ENCODE results near the gene TERT.

TERT gene

GRCh38 chr5:1247811-1248210 is 47.1 kb downstream of the TERT start:
- no peak for DNase-seq
- H3K36me3 ChIP-seq (ENCODE audit: control insufficient read depth in 4 of 4, insufficient read depth in 4 of 4, low read length in 3 of 4) = no peaks in the 10 kb centered on the region
- H3K27me3 ChIP-seq (replicated peaks in 2 of 5; ENCODE audit: control insufficient read depth in 4 of 5, insufficient read depth in 5 of 5, low read length in 4 of 5) = peaks cover 0 to 70% (median 13%) of the 10 kb centered on the region in 5 experiments
- no peak overlapping the region for H3K27ac ChIP-seq (ENCODE audit: insufficient read depth in 1 of 2, low read depth in 1 of 2, low read length in 2 of 2, poor library complexity in 1 of 2, severe bottlenecking in 2 of 2)
- ChIA-PET POLR2A (interaction anchor here (0.5 kb wide), 1 partner anchor 9 kb away, joined by 6 read pairs; no protein-coding TSS in a partner anchor), CTCF (no interaction called here)
- no peaks in the 10 kb centered on the region for H3K9me3 ChIP-seq (ENCODE audit: control extremely low read depth in 1 of 5, control insufficient read depth in 4 of 5, insufficient read depth in 2 of 5, low read depth in 1 of 5, low read length in 4 of 5)
- H3K4me1 ChIP-seq (ENCODE audit: control extremely low read depth in 1 of 4, control insufficient read depth in 4 of 4, insufficient read depth in 4 of 4, low read length in 3 of 4) = no peaks in the 10 kb centered on the region
- WGBS (ENCODE audit: insufficient coverage) = 82% methylated on average over 5 of the region's 6 CpGs
- H3K4me3 ChIP-seq (ENCODE audit: control insufficient read depth in 1 of 7, extremely low read depth in 1 of 7, insufficient read depth in 4 of 7, low read depth in 2 of 7, low read length in 6 of 7) = no peak overlapping the region

DNA sequence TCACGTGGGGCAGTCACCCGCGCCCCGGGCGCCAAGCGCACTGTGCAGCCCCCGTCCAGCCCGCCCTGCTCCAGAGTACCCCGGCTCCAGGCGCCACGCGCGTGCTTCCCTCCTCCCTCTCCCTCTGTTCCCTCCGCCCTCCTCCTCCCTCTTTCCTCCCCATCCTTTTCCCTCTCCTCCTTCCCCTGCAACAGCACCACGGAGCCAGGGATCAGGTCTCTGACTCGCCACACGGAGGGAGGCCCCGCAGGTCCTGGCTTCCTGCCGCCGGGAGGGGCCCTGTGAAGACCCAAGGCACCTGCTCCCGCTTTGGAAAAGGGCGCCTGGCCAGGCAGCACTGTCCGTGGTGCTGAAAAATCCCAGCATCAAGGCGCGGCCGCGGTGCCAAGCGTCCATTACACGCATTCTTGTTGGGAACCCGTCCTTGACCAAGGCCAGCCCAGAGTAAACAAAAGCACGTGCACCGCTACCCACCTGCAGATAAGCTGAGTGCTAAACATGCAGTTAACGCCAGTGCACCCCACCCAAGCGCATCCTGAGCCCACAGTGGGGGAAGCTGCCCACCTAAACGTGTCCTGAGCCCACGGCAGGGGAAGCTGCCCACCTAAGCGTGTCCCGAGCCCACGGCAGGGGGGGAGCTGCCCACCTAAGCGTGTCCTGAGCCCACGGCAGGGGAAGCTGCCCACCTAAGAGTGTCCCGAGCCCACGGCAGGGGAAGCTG is 48.0 kb downstream of the TERT start:
- Histone ChIP-seq H3K27me3 (replicated peaks in 2 of 5; ENCODE audit: control insufficient read depth in 4 of 5, insufficient read depth in 5 of 5, low read length in 4 of 5) (peaks cover 0 to 74% (median 13%) of the 10 kb centered on the region in 5 experiments), H3K36me3 (ENCODE audit: control insufficient read depth in 4 of 4, insufficient read depth in 4 of 4, low read length in 3 of 4) (no peaks in the 10 kb centered on the region), H3K9me3 (ENCODE audit: control extremely low read depth in 1 of 5, control insufficient read depth in 4 of 5, insufficient read depth in 2 of 5, low read depth in 1 of 5, low read length in 4 of 5) (no peaks in the 10 kb centered on the region), H3K27ac (ENCODE audit: insufficient read depth in 1 of 2, low read depth in 1 of 2, low read length in 2 of 2, poor library complexity in 1 of 2, severe bottlenecking in 2 of 2) (no peak overlapping the region), H3K4me1 (ENCODE audit: control extremely low read depth in 1 of 4, control insufficient read depth in 4 of 4, insufficient read depth in 4 of 4, low read length in 3 of 4) (no peaks in the 10 kb centered on the region), H3K4me3 (ENCODE audit: control insufficient read depth in 1 of 7, extremely low read depth in 1 of 7, insufficient read depth in 4 of 7, low read depth in 2 of 7, low read length in 6 of 7) (no peak overlapping the region)
- 27% methylated on average over 35 of the region's 43 CpGs for WGBS (ENCODE audit: insufficient coverage)
- DNase-seq = peak; percentile 7 to 48 (median 41)
- ChIA-PET POLR2A (interaction anchor here (0.5 kb wide), 1 partner anchor 10 kb away, joined by 6 read pairs; no protein-coding TSS in a partner anchor), CTCF (no interaction called here)

DNA sequence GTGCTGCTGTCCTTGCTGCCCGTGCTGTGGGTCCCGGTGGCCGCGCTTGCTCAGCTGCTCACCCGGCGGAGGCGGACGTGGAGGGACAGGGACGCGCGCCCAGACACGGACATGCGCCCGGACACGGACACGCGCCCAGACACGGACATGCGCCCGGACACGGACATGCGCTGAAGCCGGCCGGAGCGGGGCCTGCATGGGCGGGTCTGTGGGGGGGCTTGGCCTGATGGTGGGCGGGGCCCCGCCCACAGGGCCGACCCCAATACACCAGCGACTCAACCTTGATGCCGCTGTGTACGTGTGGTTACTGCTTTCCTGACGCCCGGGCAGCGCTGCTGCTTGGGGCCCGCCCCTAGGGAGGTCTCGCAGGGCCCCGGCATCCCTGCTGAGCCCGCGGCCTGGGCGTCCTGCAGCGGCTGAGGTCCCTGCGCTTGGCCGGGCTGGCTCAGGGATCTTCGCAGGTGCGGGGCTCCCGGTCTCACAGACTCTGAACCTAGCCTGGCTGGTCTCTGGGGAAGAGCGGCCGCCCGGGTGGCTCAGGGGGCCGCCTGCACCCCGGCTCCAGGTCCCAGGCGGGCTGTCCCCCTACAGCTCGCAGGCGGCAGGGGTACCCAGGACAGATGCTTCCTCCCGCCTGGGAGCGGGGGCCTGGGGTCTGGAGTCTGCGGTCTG is 48.8 kb downstream of the TERT start:
- no peaks in the 10 kb centered on the region for H3K9me3 ChIP-seq (ENCODE audit: control extremely low read depth in 1 of 5, control insufficient read depth in 4 of 5, insufficient read depth in 2 of 5, low read depth in 1 of 5, low read length in 4 of 5)
- WGBS (ENCODE audit: insufficient coverage) = 18% methylated on average over 54 of the region's 58 CpGs

DNA sequence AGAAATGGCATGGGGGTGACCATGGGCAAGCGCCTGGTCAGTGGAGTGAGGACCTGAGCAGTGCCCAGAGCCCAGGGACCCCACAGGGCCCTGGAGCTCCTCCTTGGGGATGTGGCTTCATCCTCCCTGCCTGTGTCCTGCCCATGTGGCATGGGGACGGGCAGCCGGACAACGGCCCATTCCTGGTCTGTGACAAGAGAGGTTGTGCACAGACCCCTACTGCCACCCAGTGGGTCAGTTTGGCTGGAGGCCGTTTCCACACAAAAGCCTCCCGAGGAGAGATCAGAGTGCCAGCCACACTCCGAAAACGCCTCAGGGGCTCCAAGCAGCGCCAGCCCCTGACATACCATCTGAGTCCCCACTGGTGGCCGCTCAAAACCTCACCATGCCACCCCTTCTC is 49.9 kb downstream of the TERT start:
- H3K9me3 ChIP-seq (ENCODE audit: control extremely low read depth in 1 of 5, control insufficient read depth in 4 of 5, insufficient read depth in 2 of 5, low read depth in 1 of 5, low read length in 4 of 5) = no peaks in the 10 kb centered on the region
- 61% methylated on average over 9 of the region's 10 CpGs for WGBS (ENCODE audit: insufficient coverage)
- no peaks in the 10 kb centered on the region for H3K4me1 ChIP-seq (ENCODE audit: control extremely low read depth in 1 of 4, control insufficient read depth in 4 of 4, insufficient read depth in 4 of 4, low read length in 3 of 4)
- DNase-seq = no peak
- no peak overlapping the region for H3K27ac ChIP-seq (ENCODE audit: insufficient read depth in 1 of 2, low read depth in 1 of 2, low read length in 2 of 2, poor library complexity in 1 of 2, severe bottlenecking in 2 of 2)
- no peak overlapping the region for H3K4me3 ChIP-seq (ENCODE audit: control insufficient read depth in 1 of 7, extremely low read depth in 1 of 7, insufficient read depth in 4 of 7, low read depth in 2 of 7, low read length in 6 of 7)
- peaks cover 0 to 67% (median 15%) of the 10 kb centered on the region in 5 experiments for H3K27me3 ChIP-seq (replicated peaks in 2 of 5; ENCODE audit: control insufficient read depth in 4 of 5, insufficient read depth in 5 of 5, low read length in 4 of 5)
- H3K36me3 ChIP-seq (ENCODE audit: control insufficient read depth in 4 of 4, insufficient read depth in 4 of 4, low read length in 3 of 4) = no peaks in the 10 kb centered on the region
- CTCF ChIA-PET = no interaction called here
- POLR2A ChIA-PET = no interaction called here

More for the DNA sequence above, 48.8 kb downstream of the TERT start:
- no peak for DNase-seq
- ChIA-PET POLR2A (no interaction called here), CTCF (no interaction called here)
- H3K4me3 ChIP-seq (ENCODE audit: control insufficient read depth in 1 of 7, extremely low read depth in 1 of 7, insufficient read depth in 4 of 7, low read depth in 2 of 7, low read length in 6 of 7) = no peak overlapping the region
- H3K27me3 ChIP-seq (replicated peaks in 2 of 5; ENCODE audit: control insufficient read depth in 4 of 5, insufficient read depth in 5 of 5, low read length in 4 of 5) = peaks cover 0 to 74% (median 13%) of the 10 kb centered on the region in 5 experiments
- no peak overlapping the region for H3K27ac ChIP-seq (ENCODE audit: insufficient read depth in 1 of 2, low read depth in 1 of 2, low read length in 2 of 2, poor library complexity in 1 of 2, severe bottlenecking in 2 of 2)
- no peaks in the 10 kb centered on the region for H3K4me1 ChIP-seq (ENCODE audit: control extremely low read depth in 1 of 4, control insufficient read depth in 4 of 4, insufficient read depth in 4 of 4, low read length in 3 of 4)
- H3K36me3 ChIP-seq (ENCODE audit: control insufficient read depth in 4 of 4, insufficient read depth in 4 of 4, low read length in 3 of 4) = no peaks in the 10 kb centered on the region

- no peak for DNase-seq
- Histone ChIP-seq H3K4me3 (ENCODE audit: control insufficient read depth in 1 of 7, extremely low read depth in 1 of 7, insufficient read depth in 4 of 7, low read depth in 2 of 7, low read length in 6 of 7) (no peak overlapping the region), H3K4me1 (ENCODE audit: control extremely low read depth in 1 of 4, control insufficient read depth in 4 of 4, insufficient read depth in 4 of 4, low read length in 3 of 4) (no peaks in the 10 kb centered on the region), H3K36me3 (ENCODE audit: control insufficient read depth in 4 of 4, insufficient read depth in 4 of 4, low read length in 3 of 4) (no peaks in the 10 kb centered on the region), H3K27ac (ENCODE audit: insufficient read depth in 1 of 2, low read depth in 1 of 2, low read length in 2 of 2, poor library complexity in 1 of 2, severe bottlenecking in 2 of 2) (no peak overlapping the region), H3K27me3 (replicated peaks in 2 of 5; ENCODE audit: control insufficient read depth in 4 of 5, insufficient read depth in 5 of 5, low read length in 4 of 5) (peaks cover 0 to 64% (median 15%) of the 10 kb centered on the region in 5 experiments), H3K9me3 (ENCODE audit: control extremely low read depth in 1 of 5, control insufficient read depth in 4 of 5, insufficient read depth in 2 of 5, low read depth in 1 of 5, low read length in 4 of 5) (no peaks in the 10 kb centered on the region)
- 75% methylated on average over 21 of the region's 21 CpGs for WGBS (ENCODE audit: insufficient coverage)
- ChIA-PET POLR2A (no interaction called here), CTCF (no interaction called here)
These were observed 50.6 kb downstream of the TERT start for GRCh38 chr5:1244255-1244654.

GRCh38 chr5:1243487-1244130 is 51.3 kb downstream of the TERT start:
- Histone ChIP-seq H3K27ac (ENCODE audit: insufficient read depth in 1 of 2, low read depth in 1 of 2, low read length in 2 of 2, poor library complexity in 1 of 2, severe bottlenecking in 2 of 2) (no peak overlapping the region), H3K4me1 (ENCODE audit: control extremely low read depth in 1 of 4, control insufficient read depth in 4 of 4, insufficient read depth in 4 of 4, low read length in 3 of 4) (no peaks in the 10 kb centered on the region), H3K4me3 (ENCODE audit: control insufficient read depth in 1 of 7, extremely low read depth in 1 of 7, insufficient read depth in 4 of 7, low read depth in 2 of 7, low read length in 6 of 7) (no peak overlapping the region), H3K36me3 (ENCODE audit: control insufficient read depth in 4 of 4, insufficient read depth in 4 of 4, low read length in 3 of 4) (no peaks in the 10 kb centered on the region), H3K27me3 (replicated peaks in 2 of 5; ENCODE audit: control insufficient read depth in 4 of 5, insufficient read depth in 5 of 5, low read length in 4 of 5) (peaks cover 0 to 66% (median 15%) of the 10 kb centered on the region in 5 experiments), H3K9me3 (ENCODE audit: control extremely low read depth in 1 of 5, control insufficient read depth in 4 of 5, insufficient read depth in 2 of 5, low read depth in 1 of 5, low read length in 4 of 5) (no peaks in the 10 kb centered on the region)
- WGBS (ENCODE audit: insufficient coverage) = 65% methylated on average over 26 of the region's 33 CpGs
- CTCF ChIA-PET = no interaction called here
- POLR2A ChIA-PET = no interaction called here
- no peak for DNase-seq
